Activated CD4-positive, alpha-beta T cell treated with anti-CD3 and anti-CD28 coated beads, Interleukin-2, Interleukin-4, amounts not matched to agents 100 ng/mL and 50 ng/mL, durations not matched to agents 16 hours and 8 hours (primary cell): ENCODE results near the gene ALDH18A1.

Source experiments
- DNase-seq: peaks from one replicate; pipeline ENCODE4 v3.0.0-alpha.2; 2020; ENCODE audit warnings: low spot score

ALDH18A1 gene

GRCh38 chr10:95579292-95579691 lies 77.2 kb downstream of the ALDH18A1 start:
- DNase-seq: no peak

- DNase-seq: no peak
Observed at GRCh38 chr10:95578619-95579018, 77.9 kb downstream of the ALDH18A1 start.

GRCh38 chr10:95574649-95575365 lies 81.7 kb downstream of the ALDH18A1 start:
- no peak for DNase-seq

GRCh38 chr10:95573964-95574604 lies 82.4 kb downstream of the ALDH18A1 start:
- DNase-seq: no peak

- no peak for DNase-seq
Observed at GRCh38 chr10:95573527-95573926, 83.0 kb downstream of the ALDH18A1 start.

GRCh38 chr10:95572131-95572820 lies 84.2 kb downstream of the ALDH18A1 start:
- no peak for DNase-seq

- DNase-seq: no peak
Observed at GRCh38 chr10:95571390-95571789, 85.1 kb downstream of the ALDH18A1 start.

- no peak for DNase-seq
Observed at GRCh38 chr10:95569368-95569767, 87.1 kb downstream of the ALDH18A1 start.

- DNase-seq: no peak
Observed at GRCh38 chr10:95567903-95568630, 88.4 kb downstream of the ALDH18A1 start.

GRCh38 chr10:95566136-95566535 lies 90.4 kb downstream of the ALDH18A1 start:
- no peak for DNase-seq

GRCh38 chr10:95565336-95565735 lies 91.2 kb downstream of the ALDH18A1 start:
- DNase-seq: no peak

- DNase-seq: no peak
Observed at GRCh38 chr10:95564291-95564690, 92.2 kb downstream of the ALDH18A1 start.

GRCh38 chr10:95562341-95562965 lies 94.1 kb downstream of the ALDH18A1 start:
- DNase-seq: no peak

- no peak for DNase-seq
Observed at GRCh38 chr10:95561864-95562177, 94.7 kb downstream of the ALDH18A1 start.

GRCh38 chr10:95561177-95561863 lies 95.2 kb downstream of the ALDH18A1 start, which contains the start of gene SORBS1:
Gene SORBS1, minus strand, starts transcription at chr10:95561371. Its CDS starts 120,236 bp downstream, at chr10:95441135.
- peak; percentile 90 for DNase-seq

GRCh38 chr10:95560278-95561176 lies 96.0 kb downstream of the ALDH18A1 start:
- DNase-seq: peak; percentile 14

- DNase-seq: no peak
Observed at GRCh38 chr10:95559896-95560277, 96.6 kb downstream of the ALDH18A1 start.

- no peak for DNase-seq
Observed at GRCh38 chr10:95559471-95559870, 97.0 kb downstream of the ALDH18A1 start.

- DNase-seq: no peak
Observed at GRCh38 chr10:95558593-95559320, 97.8 kb downstream of the ALDH18A1 start.
